CD14-positive monocyte (primary cell): ENCODE data around the gene LRWD1. TPM values are rescaled to one million over a fixed set of nuclear protein-coding genes. Genes with fewer than 3 reads are reported as not detected.
A peak's percentile ranks its signal among the peaks of the same experiment; 100 is the strongest.

Experiments used
- DNase-seq, 3 donors: peaks; one replicate each; pipeline ENCODE4 v3.0.0-alpha.2; 2011 to 2022
- H2AFZ ChIP-seq: 2 replicates; pipeline ENCODE4 v1.6.0; 2012; ENCODE audit warnings: mild to moderate bottlenecking, low read depth, low read length, inconsistent platforms; ENCODE audit not compliant: insufficient read depth, poor library complexity, severe bottlenecking
- H3K27ac ChIP-seq, 2 donors: 1 replicate in 1 of 2; 2 replicates in 1 of 2; pipeline ENCODE4 v1.5.1; 2012 to 2013; ENCODE audit warnings: low read length in 2 of 2, control low read depth in 1 of 2, inconsistent platforms in 1 of 2, low read depth in 1 of 2, mild to moderate bottlenecking in 1 of 2
- H3K27me3 ChIP-seq, 2 donors: one replicate each; pipeline versions ENCODE4 v1.6.0 to v1.6.1; 2011 to 2013; ENCODE audit warnings: low read length in 2 of 2; ENCODE audit not compliant: control insufficient read depth in 2 of 2, insufficient read depth in 2 of 2
- H3K36me3 ChIP-seq, 2 donors: replicated peaks in 1 of 2; 1 replicate in 1 of 2; 2 replicates in 1 of 2; pipeline versions ENCODE4 v1.5.1 to v1.6.1; 2012 to 2013; ENCODE audit warnings: low read length in 2 of 2, control low read depth in 1 of 2, inconsistent platforms in 1 of 2, mild to moderate bottlenecking in 1 of 2; ENCODE audit not compliant: insufficient read depth in 2 of 2, control insufficient read depth in 1 of 2
- H3K4me1 ChIP-seq, 2 donors: 1 replicate in 1 of 2; 2 replicates in 1 of 2; pipeline versions ENCODE4 v1.5.1 to v1.6.1; 2012 to 2013; ENCODE audit warnings: low read length in 2 of 2, control low read depth in 1 of 2, inconsistent platforms in 1 of 2, mild to moderate bottlenecking in 1 of 2, moderate library complexity in 1 of 2; ENCODE audit not compliant: insufficient read depth in 2 of 2, control insufficient read depth in 1 of 2
- H3K4me2 ChIP-seq: replicated peaks from 2 replicates; pipeline ENCODE3; 2012; ENCODE audit warnings: low read length, moderate library complexity, mild to moderate bottlenecking; ENCODE audit not compliant: poor library complexity, severe bottlenecking; ENCODE audit errors: extremely low read depth
- H3K4me3 ChIP-seq, 3 experiments: fragments of 200-600 bp in 1 of 3; sonication (generic) in 1 of 3; replicated peaks in 1 of 3; 1 replicate in 2 of 3; 2 replicates in 1 of 3; pipeline ENCODE4 v1.5.1; 2011 to 2013; ENCODE audit warnings: low read length in 3 of 3, mild to moderate bottlenecking in 3 of 3, control low read depth in 2 of 3, low read depth in 2 of 3, inconsistent platforms in 1 of 3, moderate library complexity in 1 of 3
- H3K79me2 ChIP-seq: 2 replicates; pipeline ENCODE4 v1.6.0; 2012; ENCODE audit warnings: mild to moderate bottlenecking, control low read depth, inconsistent platforms, low read length, moderate library complexity; ENCODE audit not compliant: insufficient read depth
- H3K9ac ChIP-seq: 2 replicates; pipeline ENCODE4 v1.6.0; 2017; ENCODE audit warnings: low read length, mild to moderate bottlenecking; ENCODE audit not compliant: insufficient read depth, poor library complexity, severe bottlenecking
- H3K9me3 ChIP-seq, 2 donors: replicated peaks in 1 of 2; 1 replicate in 1 of 2; 2 replicates in 1 of 2; pipeline versions ENCODE4 v1.5.1 to v1.6.1; 2012 to 2013; ENCODE audit warnings: low read length in 2 of 2, control low read depth in 1 of 2; ENCODE audit not compliant: control insufficient read depth in 1 of 2, insufficient read depth in 1 of 2
- H4K20me1 ChIP-seq: 2 replicates; pipeline ENCODE4 v1.6.0; 2012; ENCODE audit warnings: mild to moderate bottlenecking, low read length, control low read depth, moderate library complexity; ENCODE audit not compliant: insufficient read depth
- H3K27ac Mint-ChIP-seq, 7 donors: one replicate each; pipeline ENCODE4 v1.8.0; 2020; ENCODE audit warnings: mild to moderate bottlenecking in 7 of 7, mixed read lengths in 7 of 7, moderate library complexity in 6 of 7, inconsistent platforms in 2 of 7
- H3K27me3 Mint-ChIP-seq, 3 donors: one replicate each; pipeline ENCODE4 v1.8.0; 2021 to 2022; ENCODE audit warnings: low read depth in 3 of 3, mild to moderate bottlenecking in 3 of 3, mixed read lengths in 3 of 3, moderate library complexity in 3 of 3, inconsistent platforms in 1 of 3
- H3K36me3 Mint-ChIP-seq, 2 donors: one replicate each; pipeline ENCODE4 v1.8.0; 2020; ENCODE audit warnings: mixed read lengths in 2 of 2, inconsistent platforms in 1 of 2, mild to moderate bottlenecking in 1 of 2
- H3K4me1 Mint-ChIP-seq: one replicate; pipeline ENCODE4 v1.8.0; 2020; ENCODE audit warnings: mild to moderate bottlenecking, mixed read lengths
- H3K4me3 Mint-ChIP-seq, 2 donors: one replicate each; pipeline ENCODE4 v1.8.0; 2020; ENCODE audit warnings: mild to moderate bottlenecking in 2 of 2, mixed read lengths in 2 of 2, moderate library complexity in 1 of 2
- H3K9me3 Mint-ChIP-seq, 7 donors: one replicate each; pipeline ENCODE4 v1.8.0; 2020 to 2022; ENCODE audit warnings: mixed read lengths in 7 of 7, mild to moderate bottlenecking in 6 of 7, moderate library complexity in 6 of 7, inconsistent platforms in 2 of 7
- WGBS: methylation state at CpG from one replicate; pipeline ENCODE4 v1.1.5; 2013; ENCODE audit warnings: missing lambda C conversion rate; ENCODE audit not compliant: insufficient coverage; 5-methylcytosine and 5-hydroxymethylcytosine counted together
- intact Hi-C, 2 donors: fragments of 100-400 bp; cut with micrococcal nuclease; formaldehyde crosslinking; loops; one replicate each; pipeline versions ENCODE4 v1.15.0 to v1.15.1; 2023
- polyA plus RNA-seq, 3 donors: library from polyadenylated mRNA; depleted of rRNA in 1 of 3; unstranded in 2 of 3; stranded (reverse) in 1 of 3; fragments of 300-500 nt in 2 of 3; fragments of >200 nt in 1 of 3; fragmentation: Illumina TruSeq in 2 of 3; gene quantifications; 1 replicate in 2 of 3; 2 replicates in 1 of 3; pipeline ENCODE4 v1.2.3, GENCODE V29; 2012 to 2021
- TF ChIP-seq, protein P1 (sequence below): fragments of 200-600 bp; IDR thresholded peaks from one replicate; pipeline ENCODE4 v1.8.0; 2022; ENCODE audit warnings: antibody characterized with exemption, mild to moderate bottlenecking

Gene LRWD1
- polyA plus RNA-seq, 3 donors = 5.4 to 10.7 (median 6.1) TPM

- Histone ChIP-seq H3K79me2 (peaks cover 22% of the 10 kb centered on the region), H3K4me1 (peaks cover 64 to 71% of the 10 kb centered on the region in 2 donors), H3K27me3 (no peaks in the 10 kb centered on the region), H3K36me3 (peaks cover 8 to 12% of the 10 kb centered on the region in 2 donors), H3K4me2 (peak overlapping the region; percentile 79), H4K20me1 (no peaks in the 10 kb centered on the region), H3K9ac (peak overlapping the region; percentile 85), H3K4me3 (peak overlapping the region; percentile 50 to 88 (median 51)), H3K9me3 (no peaks in the 10 kb centered on the region), H3K27ac (peak overlapping the region; percentile 63 to 100), H2AFZ (peak overlapping the region; percentile 75)
- no peak for DNase-seq
- H3K27ac Mint-ChIP-seq = peak overlapping the region in 6 of 7 donors; percentile 91 to 98 (median 96)
- peaks cover 0 to 2% (median 0%) of the 10 kb centered on the region in 7 donors for H3K9me3 Mint-ChIP-seq
- H3K27me3 Mint-ChIP-seq = peaks cover 0 to 1% (median 0%) of the 10 kb centered on the region in 3 donors
- H3K36me3 Mint-ChIP-seq = peaks cover 8 to 22% of the 10 kb centered on the region in 2 donors
- intact Hi-C loops = loop anchor here in 1 of 2 donors (5.0 kb wide), 1 partner anchor 35 kb away; the partner anchor contains the start of gene PRKRIP1
- H3K4me1 Mint-ChIP-seq = peaks cover 68% of the 10 kb centered on the region
- 43% methylated on average over 16 of the region's 27 CpGs for WGBS
- TF ChIP-seq, protein P1, sequence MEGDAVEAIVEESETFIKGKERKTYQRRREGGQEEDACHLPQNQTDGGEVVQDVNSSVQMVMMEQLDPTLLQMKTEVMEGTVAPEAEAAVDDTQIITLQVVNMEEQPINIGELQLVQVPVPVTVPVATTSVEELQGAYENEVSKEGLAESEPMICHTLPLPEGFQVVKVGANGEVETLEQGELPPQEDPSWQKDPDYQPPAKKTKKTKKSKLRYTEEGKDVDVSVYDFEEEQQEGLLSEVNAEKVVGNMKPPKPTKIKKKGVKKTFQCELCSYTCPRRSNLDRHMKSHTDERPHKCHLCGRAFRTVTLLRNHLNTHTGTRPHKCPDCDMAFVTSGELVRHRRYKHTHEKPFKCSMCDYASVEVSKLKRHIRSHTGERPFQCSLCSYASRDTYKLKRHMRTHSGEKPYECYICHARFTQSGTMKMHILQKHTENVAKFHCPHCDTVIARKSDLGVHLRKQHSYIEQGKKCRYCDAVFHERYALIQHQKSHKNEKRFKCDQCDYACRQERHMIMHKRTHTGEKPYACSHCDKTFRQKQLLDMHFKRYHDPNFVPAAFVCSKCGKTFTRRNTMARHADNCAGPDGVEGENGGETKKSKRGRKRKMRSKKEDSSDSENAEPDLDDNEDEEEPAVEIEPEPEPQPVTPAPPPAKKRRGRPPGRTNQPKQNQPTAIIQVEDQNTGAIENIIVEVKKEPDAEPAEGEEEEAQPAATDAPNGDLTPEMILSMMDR = no peak
- peak overlapping the region; percentile 62 to 75 for H3K4me3 Mint-ChIP-seq
Measured at GRCh38 chr7:102432442-102433218, 32.2 kb upstream of the LRWD1 start.

GRCh38 chr7:102433219-102434038 lies 31.4 kb upstream of the LRWD1 start, which contains the start of gene ORAI2:
Gene ORAI2 (plus strand): TSS chr7:102433575. CDS start chr7:102438957, 5,382 bp downstream.
- Histone ChIP-seq H3K36me3 (peaks cover 8 to 13% of the 10 kb centered on the region in 2 donors), H3K79me2 (peaks cover 21% of the 10 kb centered on the region), H4K20me1 (no peaks in the 10 kb centered on the region), H2AFZ (peak within 1 kb of the TSS; percentile 83), H3K9ac (peak within 1 kb of the TSS; percentile 85), H3K27me3 (no peaks in the 10 kb centered on the region), H3K4me2 (peak within 1 kb of the TSS; percentile 79), H3K9me3 (no peaks in the 10 kb centered on the region), H3K4me3 (peak within 1 kb of the TSS; percentile 64 to 88 (median 69)), H3K27ac (peak within 1 kb of the TSS; percentile 63 to 100), H3K4me1 (peaks cover 56 to 63% of the 10 kb centered on the region in 2 donors)
- intact Hi-C loops = loop anchor here in 1 of 2 donors (2.0 to 5.0 kb wide), 2 partner anchors 13 to 36 kb away; partner anchors contain the start of gene PRKRIP1
- peak; percentile 68 to 80 (median 76) for DNase-seq
- H3K27ac Mint-ChIP-seq = peak within 1 kb of the TSS; percentile 66 to 98 (median 96)
- peaks cover 0 to 2% (median 0%) of the 10 kb centered on the region in 7 donors for H3K9me3 Mint-ChIP-seq
- H3K4me3 Mint-ChIP-seq = peak within 1 kb of the TSS; percentile 83 to 92
- peaks cover 8 to 20% of the 10 kb centered on the region in 2 donors for H3K36me3 Mint-ChIP-seq
- TF ChIP-seq, protein P1 = no peak
- H3K27me3 Mint-ChIP-seq = peaks cover 0 to 2% (median 1%) of the 10 kb centered on the region in 3 donors
- peaks cover 60% of the 10 kb centered on the region for H3K4me1 Mint-ChIP-seq
- under 1% methylated on average over 79 of the region's 90 CpGs for WGBS
